GM12872 (cell line): ENCODE results near the gene KCNJ6.

Experiments
- TF ChIP-seq, protein P1 (sequence below): IDR thresholded peaks from 3 replicates; pipeline ENCODE4 v1.5.1; 2011; ENCODE audit warnings: low read depth, mild to moderate bottlenecking, low read length, moderate library complexity; ENCODE audit not compliant: insufficient read depth

KCNJ6 gene

GRCh38 chr21:37565530-37566223 is 350.6 kb downstream of the KCNJ6 start:
- TF ChIP-seq, protein P1, sequence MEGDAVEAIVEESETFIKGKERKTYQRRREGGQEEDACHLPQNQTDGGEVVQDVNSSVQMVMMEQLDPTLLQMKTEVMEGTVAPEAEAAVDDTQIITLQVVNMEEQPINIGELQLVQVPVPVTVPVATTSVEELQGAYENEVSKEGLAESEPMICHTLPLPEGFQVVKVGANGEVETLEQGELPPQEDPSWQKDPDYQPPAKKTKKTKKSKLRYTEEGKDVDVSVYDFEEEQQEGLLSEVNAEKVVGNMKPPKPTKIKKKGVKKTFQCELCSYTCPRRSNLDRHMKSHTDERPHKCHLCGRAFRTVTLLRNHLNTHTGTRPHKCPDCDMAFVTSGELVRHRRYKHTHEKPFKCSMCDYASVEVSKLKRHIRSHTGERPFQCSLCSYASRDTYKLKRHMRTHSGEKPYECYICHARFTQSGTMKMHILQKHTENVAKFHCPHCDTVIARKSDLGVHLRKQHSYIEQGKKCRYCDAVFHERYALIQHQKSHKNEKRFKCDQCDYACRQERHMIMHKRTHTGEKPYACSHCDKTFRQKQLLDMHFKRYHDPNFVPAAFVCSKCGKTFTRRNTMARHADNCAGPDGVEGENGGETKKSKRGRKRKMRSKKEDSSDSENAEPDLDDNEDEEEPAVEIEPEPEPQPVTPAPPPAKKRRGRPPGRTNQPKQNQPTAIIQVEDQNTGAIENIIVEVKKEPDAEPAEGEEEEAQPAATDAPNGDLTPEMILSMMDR = no peak

GRCh38 chr21:37564924-37565529 is 351.2 kb downstream of the KCNJ6 start:
- TF ChIP-seq, protein P1 = no peak

DNA sequence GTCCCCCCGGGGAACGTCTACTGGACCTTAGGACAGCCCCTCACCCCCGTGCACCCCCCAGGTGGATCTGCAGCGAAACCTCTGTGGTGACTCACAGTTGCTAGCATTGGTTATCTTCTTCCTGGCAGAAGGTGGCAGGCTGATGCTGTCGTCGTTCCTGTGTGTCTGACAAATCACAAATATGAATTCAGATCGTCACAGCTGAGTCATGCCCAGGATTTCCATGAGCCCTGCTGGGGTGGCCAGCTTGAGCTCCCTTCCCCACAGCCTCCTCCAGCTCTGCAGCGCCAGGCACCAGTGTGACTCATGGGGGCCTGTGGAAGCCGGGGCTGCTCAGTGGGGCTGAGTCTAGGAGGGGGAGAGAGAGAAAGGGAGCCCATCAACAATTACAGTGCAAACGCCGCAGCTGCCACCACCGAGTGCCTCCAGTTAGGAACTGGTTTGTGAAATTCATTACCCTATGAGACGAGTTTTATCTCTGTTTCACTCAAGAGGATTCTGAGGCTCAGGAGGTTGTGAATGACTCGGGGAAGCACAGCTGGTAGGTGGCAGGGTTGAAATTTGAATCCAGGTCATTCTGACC is 351.8 kb downstream of the KCNJ6 start:
- TF ChIP-seq, protein P1 = peak; percentile 16; the same call in 1 of the 3 replicates

DNA sequence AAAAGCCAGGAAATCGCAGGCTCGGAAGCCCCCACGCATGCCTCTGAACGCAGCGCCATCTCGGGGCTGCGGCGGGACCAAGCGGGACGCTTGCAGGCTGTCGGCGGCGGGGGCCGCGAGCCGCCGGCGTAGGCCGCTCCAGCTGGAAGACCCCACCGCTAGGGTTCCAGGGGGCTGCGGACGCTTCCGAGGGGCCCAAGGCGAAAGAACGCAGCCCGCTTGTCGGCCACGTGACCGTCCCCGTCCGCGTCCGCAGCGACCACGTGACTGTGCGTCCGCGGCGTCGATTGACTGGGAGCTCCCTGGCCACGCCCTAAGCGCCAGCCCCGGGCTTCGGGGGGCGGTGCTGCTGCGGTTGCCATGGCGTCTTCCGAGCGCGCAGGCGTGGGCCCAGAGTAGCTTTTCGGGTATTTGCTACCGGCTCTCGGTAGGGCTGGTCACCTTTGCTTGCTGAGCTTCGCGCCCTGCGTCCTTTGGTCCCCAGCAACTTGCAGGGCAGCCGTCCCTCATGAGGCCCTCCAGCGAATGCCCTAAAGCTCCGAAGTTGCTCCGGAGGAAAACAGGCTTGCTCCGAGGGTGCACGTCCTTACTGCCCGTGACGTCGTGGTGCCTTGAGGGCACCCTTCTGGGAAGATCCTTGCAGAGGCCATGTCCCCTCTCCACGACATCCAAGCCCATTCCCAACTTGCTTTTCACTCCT is 352.5 kb downstream of the KCNJ6 start:
- TF ChIP-seq, protein P1 = peak; percentile 55; the same call in 2 of the 3 replicates

GRCh38 chr21:37562920-37563640 is 353.2 kb downstream of the KCNJ6 start:
- TF ChIP-seq, protein P1 = no peak

DNA sequence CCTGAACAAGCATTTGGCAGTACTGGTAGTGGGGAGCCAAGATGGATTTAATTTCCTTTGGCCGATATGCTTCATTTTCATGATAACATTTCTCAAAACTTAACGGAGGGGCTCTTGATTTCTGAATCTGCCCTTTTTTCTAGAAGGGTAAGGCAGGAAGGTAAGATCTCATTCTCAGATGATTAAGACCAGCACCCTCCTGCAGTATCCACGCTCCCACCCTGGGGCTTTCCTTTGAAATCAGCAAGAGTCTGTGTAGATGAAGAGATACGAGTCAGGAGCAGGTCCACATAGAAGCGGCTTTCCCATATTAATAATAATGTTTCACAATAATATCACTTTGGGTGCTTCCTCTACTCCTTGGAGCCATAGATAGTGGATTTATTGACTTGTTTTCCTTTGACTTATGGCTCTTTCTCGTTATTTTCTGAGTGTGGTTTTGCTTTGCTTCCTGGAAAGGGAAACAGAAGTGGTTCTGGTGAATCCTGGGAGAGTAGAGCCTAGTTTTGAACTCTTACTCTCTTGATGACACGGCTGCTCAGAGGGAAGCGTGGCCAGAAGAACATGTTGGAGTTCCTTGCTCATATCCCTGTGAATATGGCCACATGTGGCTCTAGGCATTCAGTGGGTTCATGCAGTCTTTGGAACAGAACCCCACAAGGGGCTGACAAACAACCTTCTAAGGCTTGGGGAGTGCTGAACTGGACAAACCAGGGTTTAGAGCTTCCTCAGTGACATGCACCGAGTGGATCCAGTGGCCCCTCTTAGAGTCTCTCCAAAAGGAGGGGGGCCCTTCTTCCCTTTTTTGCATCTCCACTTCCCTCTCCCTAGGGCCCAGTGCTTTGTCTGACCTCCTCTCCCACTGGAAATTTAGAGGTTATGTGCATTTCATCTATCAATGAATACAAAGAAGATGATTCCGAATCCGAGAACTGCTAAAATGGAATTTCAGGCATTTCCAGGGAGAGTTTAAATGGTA is 354.0 kb downstream of the KCNJ6 start:
- TF ChIP-seq, protein P1 = no peak
